ENCODE data around the gene SLC9A7.
"Not testable (repeated sequence)": the region's sequence is repeated elsewhere in the genome, so short reads cannot be mapped to it uniquely, and the experiment has no call there.

SLC9A7 gene

DNA sequence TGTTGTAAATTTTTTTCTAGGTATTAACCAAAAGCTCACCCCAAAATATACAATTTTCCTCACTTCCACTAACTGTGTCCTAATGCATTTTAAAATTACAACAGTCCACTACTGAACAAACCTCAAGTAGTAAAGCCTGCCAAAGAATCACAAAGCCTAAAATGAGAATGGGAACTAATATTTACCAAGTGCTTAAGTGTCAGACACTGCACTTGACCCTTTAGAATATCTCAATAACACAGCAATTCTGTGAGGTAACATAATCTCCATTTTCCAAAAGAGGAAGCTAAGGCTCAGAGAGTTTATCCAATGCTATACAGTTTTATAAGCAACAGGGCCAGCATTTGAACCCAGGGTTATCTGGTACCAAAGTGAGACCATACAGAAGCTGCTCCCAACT lies 4.9 kb downstream of the SLC9A7 start:
- DNase-seq (ENCODE audit: low spot score): no peak

DNA sequence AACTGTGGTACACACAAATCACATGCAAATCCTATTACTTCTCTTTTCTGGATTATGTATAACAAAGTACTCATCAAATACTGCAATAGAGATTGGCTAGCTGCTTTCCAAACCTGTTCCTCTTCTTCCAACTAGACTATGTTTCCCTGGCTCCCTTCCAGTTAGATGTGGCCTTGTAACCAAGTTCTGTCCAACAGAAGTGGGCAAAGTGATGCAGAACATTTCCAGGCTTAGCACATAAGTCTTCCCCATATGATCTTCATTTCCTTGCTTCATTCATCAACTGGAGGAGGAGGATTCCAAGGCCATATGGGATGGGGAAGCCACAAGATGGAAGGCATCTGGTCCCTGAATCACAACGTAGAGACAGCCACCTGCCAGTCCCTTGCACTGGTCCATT lies 8.0 kb downstream of the SLC9A7 start:
- no peak for DNase-seq (ENCODE audit: low spot score)

DNA sequence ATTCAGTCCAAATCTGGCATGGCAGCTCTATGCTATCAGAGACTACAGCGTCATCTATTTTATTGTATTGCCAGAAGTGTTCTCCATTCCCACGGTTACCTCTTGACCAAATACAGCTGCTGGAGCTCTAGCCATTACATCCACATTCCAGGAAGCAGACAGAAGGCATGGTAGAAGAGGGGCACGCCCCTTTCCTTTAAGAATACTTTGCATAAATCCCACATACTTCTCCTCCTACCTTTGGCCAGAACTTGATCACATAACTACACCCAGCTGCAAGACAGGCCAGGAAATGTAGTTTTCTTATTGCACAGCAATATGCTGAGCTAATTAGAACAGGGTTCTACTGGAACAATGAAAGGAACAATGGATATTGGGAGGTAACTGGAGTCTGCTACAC lies 14.9 kb downstream of the SLC9A7 start:
- no peak for DNase-seq (ENCODE audit: low spot score)

DNA sequence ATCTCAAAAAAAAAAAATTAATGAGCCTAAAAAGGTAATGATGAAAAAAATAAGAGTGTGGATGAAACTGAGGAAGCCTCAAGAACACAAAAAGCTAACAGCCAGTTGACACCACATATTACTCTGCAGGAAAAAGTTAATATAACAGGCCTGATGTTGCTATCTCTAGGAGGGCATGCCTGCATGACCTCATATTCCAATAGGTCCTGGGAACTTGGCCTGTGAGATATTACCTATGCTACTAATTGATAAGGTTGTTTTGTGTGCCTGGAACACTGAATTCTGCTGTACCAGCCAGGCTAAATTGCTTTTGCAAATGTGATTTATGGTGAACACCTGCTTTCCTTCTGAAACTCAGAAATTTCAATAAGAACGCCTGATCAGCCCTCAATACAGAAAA lies 15.9 kb downstream of the SLC9A7 start:
- DNase-seq (ENCODE audit: low spot score): no peak

DNA sequence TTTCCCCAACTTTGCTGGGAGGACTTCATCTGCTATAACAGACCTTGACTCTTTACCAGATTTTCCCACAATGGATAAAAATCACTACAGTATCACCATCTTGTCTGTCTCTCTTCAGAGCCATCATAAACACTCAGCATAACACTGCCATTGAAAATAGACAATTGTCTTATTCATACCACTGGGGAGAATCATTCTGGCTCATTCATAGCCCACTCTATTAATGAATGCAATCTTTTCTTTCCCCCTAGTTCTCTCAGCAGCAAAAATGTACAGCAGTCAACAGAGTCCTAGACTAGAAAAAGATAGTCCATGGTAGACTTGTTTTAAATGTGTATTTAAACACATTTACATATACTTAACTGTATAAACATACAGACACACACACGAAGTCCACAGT lies 19.2 kb downstream of the SLC9A7 start:
- no peak for DNase-seq (ENCODE audit: low spot score)

DNA sequence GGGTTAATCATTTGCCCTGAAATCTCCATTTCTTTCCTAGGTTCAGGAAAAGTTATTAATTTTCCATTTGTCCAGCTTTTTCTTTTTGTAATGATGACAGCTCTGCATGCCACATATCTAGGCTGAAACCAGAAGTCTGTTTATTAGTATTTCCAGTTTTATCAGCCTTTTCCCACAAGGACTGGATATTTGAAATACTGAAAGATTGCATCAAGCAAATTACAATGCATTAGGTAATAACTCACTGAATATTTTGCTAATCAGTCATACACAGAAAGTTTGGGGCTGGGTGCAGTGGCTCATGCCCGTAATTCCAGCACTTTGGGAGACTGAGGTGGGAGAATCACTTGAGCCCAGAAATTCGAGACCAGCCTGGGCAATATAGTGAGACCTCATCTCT lies 21.5 kb downstream of the SLC9A7 start:
- DNase-seq (ENCODE audit: low spot score): peak; percentile 29

DNA sequence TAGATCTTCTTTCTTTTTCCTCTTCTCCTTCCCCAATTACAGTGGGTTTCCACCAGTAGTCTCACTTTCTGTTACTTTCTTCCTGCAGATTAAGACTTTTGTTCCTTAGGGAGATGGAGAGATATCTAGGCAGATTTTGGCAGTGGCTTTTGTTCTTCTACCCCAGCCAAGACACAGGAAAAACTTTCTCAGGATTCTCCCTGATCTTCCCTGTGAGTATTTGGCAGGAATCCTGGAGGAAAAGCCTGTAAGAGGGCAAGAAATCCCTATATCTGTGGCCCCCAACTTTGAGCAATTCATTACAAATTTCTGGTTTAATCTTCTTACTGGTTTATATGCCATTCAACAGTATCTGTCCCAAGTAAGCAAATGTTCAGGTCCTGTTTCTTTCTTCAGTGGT lies 21.9 kb downstream of the SLC9A7 start:
- no peak for DNase-seq (ENCODE audit: low spot score)

DNA sequence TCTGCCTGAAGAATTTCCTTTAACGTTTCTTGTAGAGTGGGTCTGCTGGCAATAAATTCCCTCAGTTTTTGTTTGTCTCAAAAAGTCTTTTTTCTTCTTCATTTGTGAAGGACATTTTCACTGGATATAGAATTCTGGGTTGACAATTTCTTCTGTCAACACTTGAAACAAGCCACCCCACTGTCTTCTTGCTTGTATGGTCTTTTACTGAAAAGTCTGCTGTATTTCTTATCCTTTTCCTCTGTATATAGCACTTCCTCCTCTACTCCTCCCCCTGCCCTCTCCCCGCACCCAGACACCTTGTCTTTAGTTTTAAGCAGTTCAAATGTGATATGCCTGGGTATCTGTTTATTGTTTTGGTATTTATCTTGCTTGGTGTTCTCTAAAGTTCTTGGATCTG lies 23.3 kb downstream of the SLC9A7 start:
- DNase-seq (ENCODE audit: low spot score): no peak

DNA sequence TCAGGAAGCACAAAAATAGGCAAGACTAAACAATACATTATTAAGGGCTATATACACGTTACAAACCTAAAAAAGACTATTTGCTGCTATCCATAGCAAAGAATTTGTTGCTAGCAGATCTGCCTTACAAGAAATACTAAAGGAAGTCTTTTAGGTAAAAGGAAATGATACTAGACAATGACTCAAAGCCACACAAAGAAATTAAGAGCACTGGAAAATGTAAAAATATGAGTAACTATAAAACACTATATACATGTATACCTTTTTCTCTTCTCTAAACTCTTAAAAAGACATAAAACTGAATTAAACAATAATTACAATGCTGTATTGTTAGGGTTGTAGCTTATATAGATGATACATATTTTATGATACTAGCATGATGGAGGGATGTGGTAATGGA lies 25.7 kb downstream of the SLC9A7 start:
- no peak for DNase-seq (ENCODE audit: low spot score)

DNA sequence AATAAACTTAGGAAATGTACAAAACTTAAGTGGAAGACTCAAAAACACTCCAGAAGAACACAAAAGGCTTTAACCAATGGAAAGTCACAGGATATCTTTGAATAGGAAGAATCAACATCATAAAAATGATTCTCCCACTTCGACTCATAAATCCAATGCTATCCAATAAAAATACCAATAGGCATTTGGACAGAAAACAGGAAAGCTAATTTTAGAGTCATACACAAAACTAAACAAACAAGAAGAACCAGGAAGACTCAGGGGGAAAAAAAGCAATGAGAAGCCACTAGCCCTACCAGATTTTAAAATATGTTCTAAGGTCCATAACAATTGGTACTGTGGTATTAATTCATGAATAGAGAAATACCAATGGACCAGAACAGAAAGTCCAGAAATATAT lies 28.2 kb downstream of the SLC9A7 start:
- DNase-seq (ENCODE audit: low spot score): no peak

DNA sequence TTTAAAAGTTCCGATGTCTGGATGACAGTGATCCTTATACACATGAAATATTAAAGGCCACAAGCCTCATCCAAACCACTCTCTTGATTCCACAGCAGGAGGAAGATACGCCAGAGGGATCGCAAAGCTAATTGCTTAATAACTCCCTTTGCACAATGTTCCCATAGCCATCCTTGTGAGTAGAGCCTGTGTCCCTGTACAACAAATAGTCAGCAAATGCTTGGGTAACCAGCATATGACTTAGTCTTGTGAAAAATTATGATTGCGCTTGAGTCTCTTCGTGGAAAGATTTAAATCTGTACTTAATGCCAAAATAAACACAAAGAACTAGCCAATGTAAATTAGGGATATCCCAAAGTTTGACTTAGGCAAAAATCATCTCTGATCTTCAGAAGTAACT lies 31.5 kb downstream of the SLC9A7 start:
- DNase-seq (ENCODE audit: low spot score): no peak

DNA sequence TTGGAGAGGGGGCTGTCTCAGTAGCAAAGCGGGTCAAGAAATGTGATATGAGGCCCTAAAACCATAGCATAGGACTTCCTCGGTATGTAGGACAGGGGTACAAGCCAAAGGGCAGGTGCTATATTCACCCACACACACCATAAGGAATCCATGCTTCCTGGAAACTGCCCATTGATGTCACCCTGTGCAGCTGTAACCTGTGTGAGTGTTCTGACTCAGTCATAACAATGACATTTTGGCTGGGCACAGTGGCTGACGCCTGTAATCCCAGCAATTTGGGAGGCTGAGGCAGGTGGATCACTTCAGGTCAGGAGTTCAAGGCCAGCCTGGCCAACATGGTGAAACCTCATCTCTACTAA lies 35.4 kb downstream of the SLC9A7 start:
- DNase-seq (ENCODE audit: low spot score): not testable (repeated sequence)

DNA sequence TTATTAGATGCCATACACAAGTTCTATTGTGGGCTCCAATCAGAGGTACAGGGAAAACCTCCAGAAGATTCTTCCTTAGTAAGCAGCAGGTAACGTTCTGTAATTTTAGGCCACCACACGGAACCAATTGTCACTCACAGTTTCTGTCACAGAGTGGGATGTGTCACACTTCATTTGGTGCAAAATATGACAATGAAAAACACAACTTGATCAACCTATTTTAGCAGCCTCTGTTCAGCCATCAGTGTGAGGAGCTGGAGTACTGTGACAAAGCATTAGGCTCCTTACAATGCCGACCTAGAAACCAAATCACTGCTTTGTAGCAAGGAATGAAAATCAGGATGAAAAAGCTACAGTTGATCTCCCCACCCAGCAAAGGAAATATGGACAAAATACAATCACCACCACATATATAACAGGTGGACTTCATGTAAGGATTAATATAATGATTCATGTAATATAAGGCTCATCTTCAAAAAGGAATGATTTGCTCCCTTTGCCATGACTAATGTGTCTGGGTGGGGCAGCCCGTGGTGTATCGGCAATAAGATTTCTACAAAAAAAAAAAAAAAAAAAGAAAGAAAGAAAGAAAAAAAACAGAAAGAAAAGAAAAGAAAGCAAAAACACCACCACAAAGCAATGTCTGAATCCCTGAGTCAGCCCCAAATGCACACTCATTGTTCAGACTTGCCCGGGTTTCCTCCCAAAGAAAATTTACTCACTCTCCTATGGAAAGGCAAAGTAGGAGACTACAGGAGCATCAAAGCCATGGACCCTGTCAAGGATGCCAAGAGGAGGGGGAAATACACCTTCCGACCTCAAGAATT lies 36.0 kb downstream of the SLC9A7 start:
- DNase-seq (ENCODE audit: low spot score): peak; percentile 20

DNA sequence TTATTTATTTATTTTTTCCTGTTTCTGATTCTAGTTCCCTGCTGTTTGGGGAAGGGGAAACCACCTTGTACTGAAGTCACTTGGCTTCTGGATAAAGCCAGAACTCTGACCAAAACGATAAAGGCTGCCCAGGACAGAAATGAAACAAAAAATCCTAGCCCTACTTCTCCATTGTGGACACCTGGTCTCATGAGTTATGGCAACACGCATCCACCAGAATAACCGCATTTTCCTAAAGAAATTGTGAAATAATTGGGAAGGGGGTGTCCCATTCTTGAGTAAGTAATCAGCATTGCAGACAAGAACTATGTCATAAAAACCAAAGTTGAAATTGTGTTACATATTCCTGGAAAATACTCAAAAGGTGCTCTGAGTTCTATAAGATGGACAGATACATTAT lies 42.1 kb downstream of the SLC9A7 start:
- DNase-seq (ENCODE audit: low spot score): no peak

DNA sequence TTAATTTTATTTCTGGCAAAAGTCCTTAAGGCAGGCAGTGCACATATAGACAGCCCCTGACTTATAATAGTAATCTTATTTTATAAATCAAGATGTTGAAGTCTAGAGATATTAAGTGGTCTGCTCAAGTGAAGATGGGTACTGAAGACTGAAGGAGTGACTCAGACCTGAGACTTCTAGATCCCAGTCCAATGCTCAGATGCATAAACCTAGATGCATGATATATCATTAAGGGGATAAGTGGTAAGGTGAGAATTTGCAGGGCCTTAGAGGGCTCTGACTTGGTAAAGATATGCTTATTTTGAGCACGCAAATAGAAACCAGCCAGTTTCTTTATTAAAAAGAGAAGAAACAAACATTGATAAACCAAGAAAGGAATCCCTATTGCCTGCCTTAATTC lies 42.9 kb downstream of the SLC9A7 start:
- no peak for DNase-seq (ENCODE audit: low spot score)

DNA sequence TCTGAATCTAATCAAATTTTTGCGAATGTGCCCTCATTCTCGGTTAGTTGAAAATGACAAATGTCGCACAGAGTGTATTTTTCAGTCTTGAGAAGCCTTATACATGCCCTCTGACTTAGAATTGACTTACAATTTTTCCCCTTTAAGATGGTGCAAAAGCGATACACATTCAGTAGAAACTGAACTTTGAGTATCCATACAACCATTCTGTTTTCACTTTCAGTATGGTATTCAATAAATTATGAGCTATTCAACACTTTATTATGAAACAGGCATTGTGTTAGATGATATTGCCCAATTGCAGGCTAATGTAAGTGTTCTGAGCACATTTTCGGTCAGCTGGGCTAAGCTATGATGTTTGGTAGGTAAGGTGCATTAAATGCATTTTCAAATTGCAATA lies 43.4 kb downstream of the SLC9A7 start:
- no peak for DNase-seq (ENCODE audit: low spot score)

DNA sequence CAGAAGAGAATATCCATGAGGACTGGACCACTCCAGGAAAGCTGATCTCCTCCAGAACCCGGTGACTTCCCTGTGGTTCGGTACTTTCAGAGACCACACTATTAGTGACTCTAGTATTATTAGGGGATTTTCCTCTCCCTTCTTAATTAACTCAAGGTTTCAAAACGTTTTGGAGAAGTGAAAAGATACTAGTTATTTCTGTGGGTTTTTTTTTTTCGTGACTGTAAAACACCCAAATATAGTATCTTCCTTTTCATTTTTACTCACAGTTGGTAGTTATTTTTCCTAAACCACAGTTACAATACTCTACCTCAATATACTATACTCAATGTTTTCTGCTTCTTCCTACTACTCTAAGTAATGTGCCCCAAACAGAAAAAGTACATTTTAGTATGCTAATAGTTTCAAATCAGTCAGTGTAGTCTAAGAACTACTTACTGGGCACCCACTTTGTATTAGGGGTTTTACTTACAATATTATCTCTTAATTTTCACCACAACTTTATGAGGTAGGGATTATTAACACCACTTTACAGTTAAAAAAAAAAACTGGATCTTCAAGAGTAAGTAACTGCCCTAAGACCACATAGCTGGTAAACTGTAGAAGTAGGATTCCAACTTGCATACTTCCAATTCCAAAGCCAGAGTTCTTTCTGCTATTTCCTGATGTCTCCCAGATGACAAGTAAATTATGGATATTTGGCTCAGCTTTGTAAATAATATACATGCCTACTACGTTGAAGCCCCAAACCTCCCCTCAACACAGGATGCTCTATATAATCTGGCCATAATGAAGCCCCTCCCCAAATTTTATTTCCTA lies 45.0 kb downstream of the SLC9A7 start:
- DNase-seq (ENCODE audit: low spot score): peak; percentile 45

DNA sequence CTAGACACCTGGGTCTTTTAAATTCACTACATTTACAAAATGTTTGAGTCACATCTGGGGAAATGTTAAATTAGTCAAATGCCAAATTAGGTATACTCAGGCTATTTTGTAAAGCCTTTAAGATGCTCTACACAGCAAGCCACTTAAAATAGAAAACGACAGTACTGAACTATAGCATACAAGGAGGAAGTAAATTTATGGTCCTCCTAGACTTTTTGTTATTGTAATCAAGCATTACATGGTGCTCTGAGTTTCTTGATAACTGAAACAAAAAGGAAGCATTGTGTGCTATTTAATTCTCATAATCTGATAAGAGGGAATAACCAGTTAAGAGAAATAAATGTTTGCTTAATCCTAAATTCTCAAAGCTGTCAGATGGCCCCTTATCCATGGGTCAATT lies 46.2 kb downstream of the SLC9A7 start:
- no peak for DNase-seq (ENCODE audit: low spot score)

DNA sequence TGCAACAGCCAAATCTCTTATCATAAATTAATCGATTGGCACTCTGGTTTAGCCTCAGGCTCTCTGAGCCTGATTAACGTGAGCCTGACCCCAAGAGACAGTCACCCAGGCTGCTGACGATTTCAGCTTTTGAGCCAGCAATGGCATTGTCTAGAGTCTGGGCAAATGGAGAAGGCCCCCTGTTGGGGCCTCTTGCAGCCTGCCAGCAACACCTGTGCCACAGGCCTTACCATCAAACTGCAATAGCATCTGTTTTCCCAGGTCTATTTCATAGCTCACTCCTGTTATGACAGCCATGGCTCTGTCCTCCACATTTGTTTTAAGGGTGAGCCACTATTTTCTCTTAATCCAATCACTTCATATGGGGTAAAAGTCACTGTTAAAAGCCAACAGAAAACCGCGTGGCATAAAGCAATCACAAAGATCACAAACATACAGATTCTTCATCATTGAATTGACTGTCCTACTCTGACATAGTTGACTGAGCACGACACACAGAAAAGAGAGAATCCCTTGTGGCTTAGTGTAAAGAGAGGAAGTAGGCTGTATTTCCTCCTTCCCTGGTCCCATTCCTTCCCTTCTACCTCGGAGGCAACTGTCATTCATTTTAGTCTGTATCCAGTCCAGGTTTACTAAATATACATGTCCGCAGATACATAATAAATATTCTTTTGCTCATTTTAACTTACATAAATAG lies 47.8 kb downstream of the SLC9A7 start:
- DNase-seq (ENCODE audit: low spot score): no peak

DNA sequence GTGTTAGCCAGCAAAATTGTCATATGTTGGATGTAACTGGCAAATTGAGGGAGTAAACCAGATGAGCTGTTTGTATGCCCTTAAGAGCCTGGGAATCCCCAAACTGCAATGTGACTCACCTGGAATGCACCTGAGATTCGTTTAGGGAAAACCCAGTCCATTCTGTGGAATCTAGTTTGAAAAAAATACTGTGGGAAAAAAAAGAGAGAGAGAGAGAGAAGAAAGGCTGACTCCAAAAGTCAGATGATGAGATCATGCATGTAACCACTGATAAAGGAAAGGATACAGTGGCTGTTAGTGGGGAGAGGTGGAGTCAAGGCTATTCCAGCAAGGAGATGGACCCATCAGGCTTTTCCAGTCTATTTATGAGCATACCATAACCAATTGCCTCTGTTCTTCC lies 48.5 kb downstream of the SLC9A7 start:
- peak; percentile 14 for DNase-seq (ENCODE audit: low spot score)

DNA sequence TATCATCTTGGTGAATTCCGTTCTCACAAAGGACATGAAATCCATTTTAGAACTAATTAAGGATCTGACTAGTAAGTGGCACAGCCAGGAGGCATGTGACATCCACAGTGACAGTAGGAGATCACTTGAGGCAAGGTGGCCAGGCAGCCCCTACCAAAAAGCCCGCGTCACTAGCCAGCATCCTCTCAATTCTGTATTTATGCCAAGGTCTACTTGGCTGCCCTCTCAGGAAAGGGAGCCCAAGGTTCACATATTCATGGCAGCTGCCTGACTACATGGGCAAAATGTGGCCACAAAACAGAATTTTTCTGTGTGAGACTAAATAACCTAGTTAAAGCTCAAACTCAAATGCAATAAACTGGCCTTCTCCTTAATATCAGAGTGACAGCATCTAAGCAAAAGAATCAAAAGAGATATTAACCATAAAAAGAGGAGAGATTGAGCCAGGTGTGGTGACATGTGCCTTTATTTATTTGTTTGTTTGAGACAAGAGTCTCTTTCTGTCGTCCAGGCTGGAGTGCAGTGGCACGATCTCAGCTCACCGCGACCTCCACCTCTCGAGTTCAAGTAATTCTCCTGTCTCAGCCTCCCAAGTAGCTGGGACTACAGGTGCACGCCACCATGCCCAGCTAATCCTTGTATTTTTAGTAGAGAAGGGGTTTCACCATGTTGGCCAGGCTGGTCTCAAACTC lies 51.5 kb downstream of the SLC9A7 start:
- DNase-seq (ENCODE audit: low spot score): no peak

DNA sequence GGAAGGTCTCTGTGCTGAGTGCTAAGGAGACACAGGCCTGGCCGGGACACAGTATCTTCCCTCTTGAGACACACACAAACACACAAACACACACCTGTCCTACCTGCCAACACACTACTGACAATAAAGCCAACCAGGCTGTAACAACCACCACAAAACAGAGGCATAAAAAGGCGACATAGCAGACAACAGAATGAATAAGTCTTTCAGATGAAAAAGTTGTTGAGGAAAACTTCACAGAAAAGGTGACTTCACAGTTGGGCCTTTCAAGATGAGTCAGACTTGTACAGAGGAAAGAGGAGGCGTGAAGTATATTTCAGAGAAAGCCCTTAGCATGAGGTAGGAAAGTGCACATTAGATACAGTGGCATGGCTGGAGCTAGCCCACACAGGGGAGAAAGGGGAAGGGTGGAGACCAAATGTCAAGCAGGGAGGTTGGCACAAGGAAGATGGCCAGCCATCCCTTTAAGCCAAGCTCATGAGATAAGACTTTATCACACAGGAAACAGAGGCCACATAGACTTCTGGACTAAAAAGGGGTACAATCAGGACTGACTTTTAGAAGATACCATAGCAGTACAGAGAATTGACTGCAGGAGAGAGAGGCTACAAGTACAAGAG lies 54.0 kb downstream of the SLC9A7 start:
- DNase-seq (ENCODE audit: low spot score): no peak

Measured in GM03348 (cell line).